Measurements from ENCODE around the gene PIWIL4. TPM values are rescaled to one million over a fixed set of nuclear protein-coding genes. Genes with fewer than 3 reads are reported as not detected.

The PIWIL4 gene
- total RNA-seq, 2 experiments from 2014 or later = 0.15 to 0.22 TPM

DNA sequence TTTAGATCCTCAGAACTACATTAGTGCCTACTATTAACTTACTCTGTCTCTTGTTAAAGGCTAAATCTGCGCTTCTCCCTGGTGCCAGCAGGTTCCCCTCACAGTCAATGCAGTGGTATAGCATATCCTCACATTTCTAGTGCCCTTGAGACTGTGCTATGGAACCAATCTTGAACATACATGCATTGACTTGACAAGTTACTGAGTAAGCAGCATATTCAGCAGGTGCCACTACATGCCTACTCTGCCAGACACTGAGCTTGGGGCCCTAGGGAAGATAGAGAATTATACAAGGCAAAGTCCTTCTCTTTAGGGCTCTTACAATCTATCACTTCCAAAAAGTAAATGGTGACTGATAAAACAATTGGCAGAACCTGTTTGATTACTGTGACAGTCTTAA is 20.3 kb upstream of the PIWIL4 start:
- no peak for DNase-seq (ENCODE audit: low spot score)
- H3K4me1 ChIP-seq (ENCODE audit: insufficient read depth, low read length, poor library complexity, severe bottlenecking) = peaks cover 11% of the 10 kb centered on the region
- TF ChIP-seq EZH2phosphoT487 (IDR thresholded peaks at IDR 0.05; ENCODE audit: borderline replicate concordance, low read depth, low read length) = no peak
- TF ChIP-seq, protein P1, sequence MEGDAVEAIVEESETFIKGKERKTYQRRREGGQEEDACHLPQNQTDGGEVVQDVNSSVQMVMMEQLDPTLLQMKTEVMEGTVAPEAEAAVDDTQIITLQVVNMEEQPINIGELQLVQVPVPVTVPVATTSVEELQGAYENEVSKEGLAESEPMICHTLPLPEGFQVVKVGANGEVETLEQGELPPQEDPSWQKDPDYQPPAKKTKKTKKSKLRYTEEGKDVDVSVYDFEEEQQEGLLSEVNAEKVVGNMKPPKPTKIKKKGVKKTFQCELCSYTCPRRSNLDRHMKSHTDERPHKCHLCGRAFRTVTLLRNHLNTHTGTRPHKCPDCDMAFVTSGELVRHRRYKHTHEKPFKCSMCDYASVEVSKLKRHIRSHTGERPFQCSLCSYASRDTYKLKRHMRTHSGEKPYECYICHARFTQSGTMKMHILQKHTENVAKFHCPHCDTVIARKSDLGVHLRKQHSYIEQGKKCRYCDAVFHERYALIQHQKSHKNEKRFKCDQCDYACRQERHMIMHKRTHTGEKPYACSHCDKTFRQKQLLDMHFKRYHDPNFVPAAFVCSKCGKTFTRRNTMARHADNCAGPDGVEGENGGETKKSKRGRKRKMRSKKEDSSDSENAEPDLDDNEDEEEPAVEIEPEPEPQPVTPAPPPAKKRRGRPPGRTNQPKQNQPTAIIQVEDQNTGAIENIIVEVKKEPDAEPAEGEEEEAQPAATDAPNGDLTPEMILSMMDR (conservative IDR thresholded peaks at IDR 0.05; ENCODE audit: low read length) = no peak
- intact Hi-C loops (cut with micrococcal nuclease; ENCODE audit: unreplicated experiment) = no loop called here
- H3K9me3 ChIP-seq (ENCODE audit: low read length) = no peaks in the 10 kb centered on the region
- peak overlapping the region; percentile 15 for H3K4me2 ChIP-seq (ENCODE audit: low read length)
- no peaks in the 10 kb centered on the region for H4K20me1 ChIP-seq (ENCODE audit: insufficient read depth, low read length)
- BruUV-seq (replicated peaks) = no TSS peak
- no peak overlapping the region for H3K4me3 ChIP-seq (ENCODE audit: low read depth, low read length, poor library complexity, severe bottlenecking)
- no peaks in the 10 kb centered on the region for H3K9me2 ChIP-seq (ENCODE audit: insufficient read depth, low read length)
- no peak overlapping the region for H2AFZ ChIP-seq (ENCODE audit: low read length)
- ChIA-PET POLR2A (interaction anchor here (0.5 to 0.8 kb wide), 3 partner anchors 53 to 648 kb away, joined by 3 to 5 read pairs (median 4); no protein-coding TSS in a partner anchor), CTCF (ENCODE audit: unreplicated experiment) (no interaction called here)
- H3K79me2 ChIP-seq (ENCODE audit: insufficient read depth, low read depth, low read length) = no peaks in the 10 kb centered on the region
- no peak overlapping the region for H3K27ac ChIP-seq (ENCODE audit: low read depth, low read length, poor library complexity, severe bottlenecking)
- no peaks in the 10 kb centered on the region for H3K36me3 ChIP-seq (ENCODE audit: insufficient read depth, low read length)

DNA sequence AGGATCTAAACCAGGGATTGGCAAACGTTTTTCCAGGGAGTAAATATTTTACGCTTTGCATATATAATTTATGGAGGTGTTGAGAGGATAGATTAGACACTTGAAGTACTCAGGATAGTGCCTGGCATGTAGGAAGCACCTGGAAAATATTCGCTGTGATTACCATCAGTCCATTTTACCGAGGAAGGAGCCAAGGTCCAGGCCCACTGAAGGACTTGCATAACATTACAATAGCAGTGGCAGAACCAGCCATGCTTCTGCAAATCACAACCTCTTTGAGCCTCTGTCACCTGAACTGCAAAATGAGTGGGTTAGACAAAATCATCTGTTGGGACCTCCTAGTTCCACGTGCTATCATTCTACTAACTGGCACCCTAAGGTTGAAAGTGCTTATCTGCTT is 18.0 kb upstream of the PIWIL4 start:
- Histone ChIP-seq H3K4me3 (ENCODE audit: low read depth, low read length, poor library complexity, severe bottlenecking) (no peak overlapping the region), H3K4me1 (ENCODE audit: insufficient read depth, low read length, poor library complexity, severe bottlenecking) (peaks cover 7% of the 10 kb centered on the region), H3K9me3 (ENCODE audit: low read length) (no peaks in the 10 kb centered on the region), H2AFZ (ENCODE audit: low read length) (no peak overlapping the region), H3K9me2 (ENCODE audit: insufficient read depth, low read length) (no peaks in the 10 kb centered on the region), H3K4me2 (ENCODE audit: low read length) (no peak overlapping the region), H3K79me2 (ENCODE audit: insufficient read depth, low read depth, low read length) (no peaks in the 10 kb centered on the region), H3K27ac (ENCODE audit: low read depth, low read length, poor library complexity, severe bottlenecking) (no peak overlapping the region), H4K20me1 (ENCODE audit: insufficient read depth, low read length) (no peaks in the 10 kb centered on the region), H3K36me3 (ENCODE audit: insufficient read depth, low read length) (no peaks in the 10 kb centered on the region)
- ChIA-PET CTCF (ENCODE audit: unreplicated experiment) (no interaction called here), POLR2A (no interaction called here)
- no peak for TF ChIP-seq EZH2phosphoT487 (IDR thresholded peaks at IDR 0.05; ENCODE audit: borderline replicate concordance, low read depth, low read length)
- TF ChIP-seq, protein P1 (conservative IDR thresholded peaks at IDR 0.05; ENCODE audit: low read length) = no peak
- no peak for DNase-seq (ENCODE audit: low spot score)
- BruUV-seq (replicated peaks) = no TSS peak
- intact Hi-C loops (cut with micrococcal nuclease; ENCODE audit: unreplicated experiment) = no loop called here

DNA sequence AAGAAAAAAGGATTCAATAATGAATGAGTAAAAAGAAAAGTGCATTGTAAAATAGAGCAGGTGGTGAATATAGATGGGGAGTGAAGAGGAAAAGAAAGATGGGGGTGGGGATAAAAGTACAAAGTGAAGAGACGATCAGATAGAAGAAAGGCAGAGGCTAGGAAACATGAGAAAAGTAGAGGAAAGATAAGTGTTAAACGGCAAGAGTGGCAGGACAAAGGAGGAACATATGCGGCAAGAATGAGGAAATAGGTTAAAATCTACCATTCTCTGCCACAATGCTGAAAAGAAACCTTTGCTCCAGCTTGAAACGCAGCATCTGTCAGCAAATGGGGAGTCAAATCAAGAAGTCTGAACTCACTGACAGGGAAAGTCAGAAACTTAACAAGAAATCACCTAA is 16.7 kb upstream of the PIWIL4 start:
- H3K9me3 ChIP-seq (ENCODE audit: low read length) = no peaks in the 10 kb centered on the region
- no TSS peak for BruUV-seq (replicated peaks)
- H3K4me2 ChIP-seq (ENCODE audit: low read length) = no peak overlapping the region
- no peak overlapping the region for H2AFZ ChIP-seq (ENCODE audit: low read length)
- no peak overlapping the region for H3K4me3 ChIP-seq (ENCODE audit: low read depth, low read length, poor library complexity, severe bottlenecking)
- peaks cover 4% of the 10 kb centered on the region for H3K4me1 ChIP-seq (ENCODE audit: insufficient read depth, low read length, poor library complexity, severe bottlenecking)
- POLR2A ChIA-PET = no interaction called here
- no peak overlapping the region for H3K27ac ChIP-seq (ENCODE audit: low read depth, low read length, poor library complexity, severe bottlenecking)
- H3K79me2 ChIP-seq (ENCODE audit: insufficient read depth, low read depth, low read length) = no peaks in the 10 kb centered on the region
- no peaks in the 10 kb centered on the region for H4K20me1 ChIP-seq (ENCODE audit: insufficient read depth, low read length)
- CTCF ChIA-PET (ENCODE audit: unreplicated experiment) = no interaction called here
- DNase-seq (ENCODE audit: low spot score) = no peak
- H3K36me3 ChIP-seq (ENCODE audit: insufficient read depth, low read length) = no peaks in the 10 kb centered on the region
- TF ChIP-seq, protein P1 (conservative IDR thresholded peaks at IDR 0.05; ENCODE audit: low read length) = no peak
- no peak for TF ChIP-seq EZH2phosphoT487 (IDR thresholded peaks at IDR 0.05; ENCODE audit: borderline replicate concordance, low read depth, low read length)
- H3K9me2 ChIP-seq (ENCODE audit: insufficient read depth, low read length) = no peaks in the 10 kb centered on the region
- intact Hi-C loops (cut with micrococcal nuclease; ENCODE audit: unreplicated experiment) = no loop called here
